A673 (cell line): ENCODE results near the gene KLHL11. TPM values are rescaled to one million over a fixed set of nuclear protein-coding genes. Genes with fewer than 3 reads are reported as not detected.

Experiments
- BruUV-seq: library from RNA; stranded (reverse); fragments of 400-500 nt; replicated peaks from 2 replicates; lab custom pipeline; 2021; lab: Mats Ljungman, UMichigan
- CTCF ChIA-PET: fragments of 300-600 bp; sonication (Branson Sonifier 250); formaldehyde crosslinking; loops from one replicate; lab custom pipeline; 2022; ENCODE audit warnings: antibody characterized with exemption; lab: Charles Lee
- POLR2A ChIA-PET: fragments of 300-600 bp; sonication (Branson Sonifier 250); formaldehyde crosslinking; loops from one replicate; lab custom pipeline; 2022; ENCODE audit warnings: antibody characterized with exemption; ENCODE audit not compliant: low non-redundant PET; lab: Charles Lee
- DNase-seq: peaks from one replicate; pipeline ENCODE4 v3.0.0-alpha.2; 2015; ENCODE audit warnings: low spot score
- H3K27ac ChIP-seq: fragments of 200-600 bp; sonication (generic); 2 replicates; pipeline ENCODE4 v1.5.1; 2016; ENCODE audit warnings: mixed run types, low read depth, mild to moderate bottlenecking, mixed read lengths, antibody characterized with exemption, low read length; ENCODE audit not compliant: poor library complexity, severe bottlenecking
- H3K27me3 ChIP-seq: fragments of 200-600 bp; sonication (generic); replicated peaks from 2 replicates; pipeline ENCODE4 v1.6.1; 2017; ENCODE audit warnings: mixed run types, low read depth, mild to moderate bottlenecking, mixed read lengths, antibody characterized with exemption, low read length; ENCODE audit not compliant: insufficient read depth, poor library complexity
- H3K36me3 ChIP-seq: fragments of 200-600 bp; sonication (generic); 2 replicates; pipeline ENCODE4 v1.6.1; 2016; ENCODE audit warnings: mixed run types, mild to moderate bottlenecking, mixed read lengths, antibody characterized with exemption, low read length; ENCODE audit not compliant: insufficient read depth, poor library complexity, severe bottlenecking
- H3K4me1 ChIP-seq: fragments of 200-600 bp; sonication (generic); 2 replicates; pipeline ENCODE4 v1.6.1; 2017; ENCODE audit warnings: mixed run types, mild to moderate bottlenecking, mixed read lengths, antibody characterized with exemption, low read length; ENCODE audit not compliant: insufficient read depth, poor library complexity, severe bottlenecking
- H3K4me3 ChIP-seq: fragments of 200-600 bp; sonication (generic); 2 replicates; pipeline ENCODE4 v1.5.1; 2016; ENCODE audit warnings: low read depth, mixed run types, mild to moderate bottlenecking, mixed read lengths, low read length; ENCODE audit not compliant: poor library complexity, severe bottlenecking
- H3K9me3 ChIP-seq: fragments of 200-600 bp; sonication (generic); 2 replicates; pipeline ENCODE4 v1.6.1; 2016; ENCODE audit warnings: mixed run types, low read depth, mild to moderate bottlenecking, mixed read lengths, antibody characterized with exemption, low read length; ENCODE audit not compliant: poor library complexity, severe bottlenecking
- EZH2 ChIP-seq: fragments of 200-600 bp; sonication (generic); IDR thresholded peaks from 2 replicates; pipeline ENCODE4 v1.6.1; 2017; ENCODE audit warnings: borderline replicate concordance, low read depth, mild to moderate bottlenecking, mixed read lengths, antibody characterized with exemption, low read length; ENCODE audit not compliant: poor library complexity, severe bottlenecking
- intact Hi-C: fragments of 100-400 bp; cut with micrococcal nuclease; formaldehyde crosslinking; loops from one replicate; pipeline ENCODE4 v1.10.0; 2022; ENCODE audit not compliant: unreplicated experiment
- total RNA-seq: library from RNA; stranded (reverse); gene quantifications from 2 replicates; pipeline ENCODE4 v1.2.3, GENCODE V29; 2021
- TF ChIP-seq, protein P1 (sequence below): fragments of 300-800, 200-600 bp; sonication (generic); conservative IDR thresholded peaks from 2 replicates; pipeline ENCODE4 v1.5.1; 2017; ENCODE audit warnings: low read depth, mild to moderate bottlenecking, antibody characterized with exemption, low read length, moderate library complexity, mixed read lengths

The KLHL11 gene
- total RNA-seq, 1 experiment from 2014 or later, result 12.0 TPM

DNA sequence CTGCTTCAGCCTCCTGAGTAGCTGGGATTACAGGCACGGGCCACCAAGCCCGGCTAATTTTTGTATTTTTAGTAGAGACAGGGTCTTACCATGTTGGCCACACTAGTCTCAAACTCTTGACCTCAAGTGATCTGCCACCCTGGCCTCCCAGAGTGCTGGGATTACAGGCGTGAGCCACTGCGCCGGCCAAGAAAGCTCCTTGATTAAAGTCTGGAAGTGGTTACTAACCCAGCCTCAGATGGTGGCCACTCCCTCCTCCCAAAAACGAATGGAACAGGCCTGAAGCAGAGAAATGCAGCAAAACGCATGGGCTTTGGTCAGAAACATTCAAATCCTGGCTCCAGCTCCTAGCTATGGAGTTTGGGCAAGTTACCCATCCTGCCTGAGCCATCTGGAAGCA is 41.1 kb downstream of the KLHL11 start:
- H3K27ac ChIP-seq, result no peak overlapping the region
- intact Hi-C loops, result no loop called here
- no peak overlapping the region for H3K4me3 ChIP-seq
- no peaks in the 10 kb centered on the region for H3K27me3 ChIP-seq
- no peaks in the 10 kb centered on the region for H3K9me3 ChIP-seq
- no peak for DNase-seq
- ChIA-PET POLR2A (no interaction called here), CTCF (no interaction called here)
- H3K4me1 ChIP-seq, result no peaks in the 10 kb centered on the region
- BruUV-seq, result no TSS peak
- TF ChIP-seq, protein P1, sequence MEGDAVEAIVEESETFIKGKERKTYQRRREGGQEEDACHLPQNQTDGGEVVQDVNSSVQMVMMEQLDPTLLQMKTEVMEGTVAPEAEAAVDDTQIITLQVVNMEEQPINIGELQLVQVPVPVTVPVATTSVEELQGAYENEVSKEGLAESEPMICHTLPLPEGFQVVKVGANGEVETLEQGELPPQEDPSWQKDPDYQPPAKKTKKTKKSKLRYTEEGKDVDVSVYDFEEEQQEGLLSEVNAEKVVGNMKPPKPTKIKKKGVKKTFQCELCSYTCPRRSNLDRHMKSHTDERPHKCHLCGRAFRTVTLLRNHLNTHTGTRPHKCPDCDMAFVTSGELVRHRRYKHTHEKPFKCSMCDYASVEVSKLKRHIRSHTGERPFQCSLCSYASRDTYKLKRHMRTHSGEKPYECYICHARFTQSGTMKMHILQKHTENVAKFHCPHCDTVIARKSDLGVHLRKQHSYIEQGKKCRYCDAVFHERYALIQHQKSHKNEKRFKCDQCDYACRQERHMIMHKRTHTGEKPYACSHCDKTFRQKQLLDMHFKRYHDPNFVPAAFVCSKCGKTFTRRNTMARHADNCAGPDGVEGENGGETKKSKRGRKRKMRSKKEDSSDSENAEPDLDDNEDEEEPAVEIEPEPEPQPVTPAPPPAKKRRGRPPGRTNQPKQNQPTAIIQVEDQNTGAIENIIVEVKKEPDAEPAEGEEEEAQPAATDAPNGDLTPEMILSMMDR, result no peak
- no peak for TF ChIP-seq EZH2
- H3K36me3 ChIP-seq, result peaks cover 4% of the 10 kb centered on the region

DNA sequence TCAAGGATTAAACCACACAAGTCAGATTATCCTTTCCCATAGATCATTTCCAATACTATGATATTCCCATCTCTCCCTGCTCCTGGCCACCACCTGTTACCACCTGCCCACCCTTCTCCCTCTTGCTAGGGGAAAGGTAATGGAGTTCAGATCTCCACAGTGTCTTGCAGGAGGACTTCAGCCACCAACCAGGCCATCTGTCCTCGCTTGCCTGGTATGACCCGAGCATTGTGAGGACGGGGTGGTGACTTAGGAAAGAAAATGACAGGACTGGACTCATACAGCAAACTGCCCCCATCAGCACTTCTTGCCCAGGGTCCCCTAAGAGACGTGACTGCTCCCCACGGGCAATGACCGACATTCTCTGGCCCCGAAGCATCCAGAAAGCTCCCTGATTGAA is 41.6 kb downstream of the KLHL11 start:
- Histone ChIP-seq H3K4me3 (no peak overlapping the region), H3K9me3 (no peaks in the 10 kb centered on the region), H3K4me1 (no peaks in the 10 kb centered on the region), H3K36me3 (peaks cover 4% of the 10 kb centered on the region), H3K27ac (no peak overlapping the region), H3K27me3 (no peaks in the 10 kb centered on the region)
- BruUV-seq, result no TSS peak
- no peak for DNase-seq
- intact Hi-C loops, result no loop called here
- ChIA-PET CTCF (no interaction called here), POLR2A (no interaction called here)
- no peak for TF ChIP-seq EZH2
- TF ChIP-seq, protein P1, result no peak

DNA sequence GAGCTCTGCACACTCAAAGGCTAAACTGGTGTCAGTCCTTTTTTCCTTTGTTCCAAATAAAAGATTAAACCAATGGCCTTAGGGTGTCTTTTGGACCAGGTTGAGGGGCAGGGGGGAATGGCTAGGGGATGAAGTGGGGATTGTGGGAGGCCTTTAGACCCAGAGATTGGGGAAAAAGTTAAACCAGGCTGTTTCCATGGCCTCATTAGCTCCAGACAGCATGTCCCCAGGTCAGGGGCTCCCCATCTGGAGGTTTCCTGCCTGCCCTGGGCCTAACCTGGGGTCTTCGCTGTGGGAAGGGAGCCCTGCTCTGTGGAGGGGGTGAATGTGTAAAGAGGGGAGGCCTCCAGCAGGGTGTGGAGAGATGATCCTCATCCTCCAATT is 42.1 kb downstream of the KLHL11 start:
- BruUV-seq, result no TSS peak
- no peaks in the 10 kb centered on the region for H3K9me3 ChIP-seq
- DNase-seq, result no peak
- no peak overlapping the region for H3K27ac ChIP-seq
- no peaks in the 10 kb centered on the region for H3K27me3 ChIP-seq
- ChIA-PET POLR2A (no interaction called here), CTCF (no interaction called here)
- TF ChIP-seq, protein P1, result no peak
- TF ChIP-seq EZH2, result no peak
- H3K4me3 ChIP-seq, result no peak overlapping the region
- no peaks in the 10 kb centered on the region for H3K4me1 ChIP-seq
- intact Hi-C loops, result no loop called here
- H3K36me3 ChIP-seq, result peaks cover 4% of the 10 kb centered on the region
